Measurements from ENCODE around the gene TRAF6. TPM values are rescaled to one million over a fixed set of nuclear protein-coding genes. Genes with fewer than 3 reads are reported as not detected.

The TRAF6 gene
- total RNA-seq, 1 donor from 2014 or later, result 13.7 TPM

DNA sequence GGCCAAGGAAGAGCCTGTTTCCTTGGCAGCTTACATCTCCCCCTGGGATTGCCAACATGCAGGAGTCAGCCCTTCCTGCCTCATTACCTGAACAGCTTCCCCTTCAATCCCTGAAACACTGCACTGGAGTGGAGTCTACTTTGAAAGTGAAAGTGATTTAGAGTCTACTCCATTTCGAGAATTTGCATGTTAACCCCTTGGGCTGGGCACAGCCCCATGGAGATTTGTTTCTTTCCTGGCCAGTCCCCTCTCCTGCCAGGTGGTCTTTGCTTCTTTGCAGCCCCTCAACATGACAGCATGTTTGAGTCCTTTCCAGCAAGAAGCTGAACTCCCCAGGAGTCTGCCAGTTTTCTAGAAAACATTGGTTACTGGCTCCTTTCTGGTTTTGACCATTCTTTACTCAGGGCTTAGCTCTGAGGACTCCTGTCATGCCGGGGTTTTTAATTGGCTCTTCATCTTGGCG lies 59.9 kb downstream of the TRAF6 start:
- H3K4me3 ChIP-seq, result peak overlapping the region; percentile 23
- H3K27ac ChIP-seq, result peak overlapping the region; percentile 25
- no peak for DNase-seq
- H3K36me3 ChIP-seq, result peaks cover 5% of the 10 kb centered on the region
- H3K27me3 ChIP-seq (ENCODE audit: low read depth), result no peaks in the 10 kb centered on the region
- intact Hi-C loops (cut with DNase I), result no loop called here
- H3K9me3 ChIP-seq, result no peaks in the 10 kb centered on the region
- peak; percentile 67 to 81 for ATAC-seq
- peaks cover 45% of the 10 kb centered on the region for H3K4me1 ChIP-seq
- TF ChIP-seq, protein P1, sequence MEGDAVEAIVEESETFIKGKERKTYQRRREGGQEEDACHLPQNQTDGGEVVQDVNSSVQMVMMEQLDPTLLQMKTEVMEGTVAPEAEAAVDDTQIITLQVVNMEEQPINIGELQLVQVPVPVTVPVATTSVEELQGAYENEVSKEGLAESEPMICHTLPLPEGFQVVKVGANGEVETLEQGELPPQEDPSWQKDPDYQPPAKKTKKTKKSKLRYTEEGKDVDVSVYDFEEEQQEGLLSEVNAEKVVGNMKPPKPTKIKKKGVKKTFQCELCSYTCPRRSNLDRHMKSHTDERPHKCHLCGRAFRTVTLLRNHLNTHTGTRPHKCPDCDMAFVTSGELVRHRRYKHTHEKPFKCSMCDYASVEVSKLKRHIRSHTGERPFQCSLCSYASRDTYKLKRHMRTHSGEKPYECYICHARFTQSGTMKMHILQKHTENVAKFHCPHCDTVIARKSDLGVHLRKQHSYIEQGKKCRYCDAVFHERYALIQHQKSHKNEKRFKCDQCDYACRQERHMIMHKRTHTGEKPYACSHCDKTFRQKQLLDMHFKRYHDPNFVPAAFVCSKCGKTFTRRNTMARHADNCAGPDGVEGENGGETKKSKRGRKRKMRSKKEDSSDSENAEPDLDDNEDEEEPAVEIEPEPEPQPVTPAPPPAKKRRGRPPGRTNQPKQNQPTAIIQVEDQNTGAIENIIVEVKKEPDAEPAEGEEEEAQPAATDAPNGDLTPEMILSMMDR (IDR thresholded peaks at IDR 0.05), result no peak

DNA sequence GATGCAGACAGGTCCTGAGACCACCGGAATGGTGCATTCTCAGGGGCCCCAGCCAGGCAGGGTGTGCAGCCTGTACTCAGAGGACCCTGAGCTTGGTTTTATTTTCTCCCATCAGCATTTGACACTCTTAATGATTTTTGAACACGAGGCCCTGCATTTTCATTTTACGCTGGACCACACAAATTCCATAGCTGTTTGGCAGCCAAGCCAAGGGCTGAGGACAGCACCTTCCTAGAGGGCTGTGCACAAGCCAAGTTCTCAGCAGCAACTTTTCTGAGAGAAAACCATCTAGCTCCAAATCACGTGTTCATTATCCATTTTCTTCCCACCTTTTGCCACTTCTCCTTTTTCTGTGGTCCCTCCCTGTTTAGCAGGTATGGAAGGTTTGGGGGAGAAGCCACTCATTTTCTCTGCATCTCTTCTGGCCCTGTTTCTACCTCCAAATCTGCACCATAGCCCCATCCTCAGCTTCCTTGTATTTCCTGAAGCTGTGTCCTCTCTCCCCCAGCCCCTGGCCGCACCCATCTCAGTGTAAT lies 60.4 kb downstream of the TRAF6 start:
- H3K9me3 ChIP-seq, result no peaks in the 10 kb centered on the region
- ATAC-seq, result no peak
- H3K27ac ChIP-seq, result peak overlapping the region; percentile 25
- intact Hi-C loops (cut with DNase I), result no loop called here
- no peak for DNase-seq
- no peaks in the 10 kb centered on the region for H3K27me3 ChIP-seq (ENCODE audit: low read depth)
- peaks cover 5% of the 10 kb centered on the region for H3K36me3 ChIP-seq
- peak overlapping the region; percentile 23 for H3K4me3 ChIP-seq
- H3K4me1 ChIP-seq, result peaks cover 40% of the 10 kb centered on the region
- TF ChIP-seq, protein P1 (IDR thresholded peaks at IDR 0.05), result no peak

DNA sequence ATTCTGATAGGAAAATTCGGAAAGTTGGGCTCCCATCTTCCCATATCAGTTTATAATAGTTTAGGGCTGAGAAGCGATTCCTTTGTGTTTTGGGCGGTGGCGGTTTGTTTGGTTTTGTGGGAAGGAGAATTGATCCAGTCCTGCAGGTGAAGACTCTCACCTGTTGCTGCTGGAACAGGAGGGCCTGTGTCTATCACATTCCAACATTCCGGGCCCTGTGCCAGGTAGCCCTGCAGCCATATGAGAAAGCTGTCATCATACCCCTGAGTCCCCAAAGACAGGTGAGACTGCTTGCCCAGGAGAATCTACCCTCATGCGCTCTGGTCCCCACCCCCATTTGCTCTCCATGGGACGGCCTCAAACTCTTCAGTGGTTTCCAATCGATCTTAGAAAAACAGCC lies 62.1 kb downstream of the TRAF6 start:
- TF ChIP-seq, protein P1 (IDR thresholded peaks at IDR 0.05), result no peak
- intact Hi-C loops (cut with DNase I), result no loop called here
- Histone ChIP-seq H3K4me1 (peaks cover 37% of the 10 kb centered on the region), H3K27ac (no peak overlapping the region), H3K9me3 (no peaks in the 10 kb centered on the region), H3K4me3 (no peak overlapping the region), H3K36me3 (peaks cover 10% of the 10 kb centered on the region), H3K27me3 (ENCODE audit: low read depth) (no peaks in the 10 kb centered on the region)
- ATAC-seq, result peak in 1 of 2 donors; percentile 19
- no peak for DNase-seq

DNA sequence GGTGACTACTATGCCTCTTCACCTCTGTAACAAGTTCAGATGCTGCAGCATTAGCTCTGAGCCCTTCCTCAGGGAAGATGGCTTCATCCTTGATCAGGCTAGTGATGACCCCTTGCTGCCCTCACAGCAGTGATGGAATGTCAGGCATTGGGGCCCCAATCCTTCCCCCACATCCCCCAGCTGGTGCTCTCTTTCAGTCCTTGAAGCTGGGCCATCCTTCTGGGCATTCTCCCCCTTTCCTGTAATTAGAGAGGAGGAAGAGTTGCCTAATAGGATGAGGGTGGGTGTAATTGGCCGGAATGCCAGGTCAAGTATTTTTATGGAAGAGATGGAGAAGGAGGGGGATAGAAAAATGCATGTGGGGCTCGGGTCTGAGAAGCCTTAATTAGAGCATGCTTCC lies 62.6 kb downstream of the TRAF6 start:
- DNase-seq (no peak), ATAC-seq (no peak)
- Histone ChIP-seq H3K4me3 (no peak overlapping the region), H3K9me3 (no peaks in the 10 kb centered on the region), H3K27ac (no peak overlapping the region), H3K4me1 (peaks cover 35% of the 10 kb centered on the region), H3K27me3 (ENCODE audit: low read depth) (no peaks in the 10 kb centered on the region), H3K36me3 (peaks cover 10% of the 10 kb centered on the region)
- intact Hi-C loops (cut with DNase I), result no loop called here
- TF ChIP-seq, protein P1 (IDR thresholded peaks at IDR 0.05), result no peak

DNA sequence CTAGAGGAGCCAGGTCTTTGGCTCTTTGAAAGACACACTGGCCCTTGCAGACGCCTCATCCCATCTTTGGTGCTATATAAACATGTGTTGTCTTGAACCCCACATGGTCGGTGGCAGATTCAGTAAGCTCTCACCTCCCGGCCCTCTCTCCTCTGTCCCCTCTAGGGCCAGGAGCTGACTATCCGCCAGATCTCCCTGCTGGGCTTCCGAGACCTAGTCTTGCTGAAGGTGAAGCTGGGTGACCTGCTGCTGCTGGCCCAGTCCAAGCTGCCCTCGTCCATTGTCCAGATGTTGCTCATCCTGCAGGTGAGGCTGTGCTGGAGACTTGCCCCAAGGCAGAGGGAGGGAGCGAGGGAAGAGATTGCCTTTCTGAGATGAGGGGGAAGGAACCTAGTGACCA lies 63.9 kb downstream of the TRAF6 start:
- ATAC-seq (no peak), DNase-seq (no peak)
- no peaks in the 10 kb centered on the region for H3K27me3 ChIP-seq (ENCODE audit: low read depth)
- intact Hi-C loops (cut with DNase I), result no loop called here
- H3K36me3 ChIP-seq, result peaks cover 6% of the 10 kb centered on the region
- H3K4me3 ChIP-seq, result no peak overlapping the region
- no peaks in the 10 kb centered on the region for H3K9me3 ChIP-seq
- no peak overlapping the region for H3K27ac ChIP-seq
- TF ChIP-seq, protein P1 (IDR thresholded peaks at IDR 0.05), result no peak
- peaks cover 35% of the 10 kb centered on the region for H3K4me1 ChIP-seq

All from lower lobe of right lung (tissue), 2 donors.